RKO (cell line): ENCODE results near the gene ABCC3.

Source experiments
- DNase-seq: peaks from one replicate; pipeline ENCODE4 v3.0.0-alpha.2; 2016; ENCODE audit warnings: low spot score

The ABCC3 gene

GRCh38 chr17:50604513-50604912 lies 30.2 kb upstream of the ABCC3 start:
- DNase-seq: no peak

GRCh38 chr17:50605429-50605828 lies 29.3 kb upstream of the ABCC3 start:
- DNase-seq: no peak

GRCh38 chr17:50607522-50608175 lies 27.0 kb upstream of the ABCC3 start:
- no peak for DNase-seq

GRCh38 chr17:50608700-50609379 lies 25.8 kb upstream of the ABCC3 start:
- no peak for DNase-seq

- DNase-seq: no peak
Measured at GRCh38 chr17:50609380-50610074, 25.2 kb upstream of the ABCC3 start.

- DNase-seq: no peak
Measured at GRCh38 chr17:50611634-50612033, 23.0 kb upstream of the ABCC3 start.

GRCh38 chr17:50612281-50612680 lies 22.4 kb upstream of the ABCC3 start:
- no peak for DNase-seq

- no peak for DNase-seq
Measured at GRCh38 chr17:50613007-50613992, 21.4 kb upstream of the ABCC3 start.

- DNase-seq: no peak
Measured at GRCh38 chr17:50614471-50615051, 20.1 kb upstream of the ABCC3 start.

GRCh38 chr17:50615828-50616227 lies 18.9 kb upstream of the ABCC3 start:
- no peak for DNase-seq

- no peak for DNase-seq
Measured at GRCh38 chr17:50618300-50618699, 16.4 kb upstream of the ABCC3 start.

- DNase-seq: no peak
Measured at GRCh38 chr17:50618941-50619340, 15.7 kb upstream of the ABCC3 start.

- no peak for DNase-seq
Measured at GRCh38 chr17:50619489-50619888, 15.2 kb upstream of the ABCC3 start.

- DNase-seq: no peak
Measured at GRCh38 chr17:50620237-50620636, 14.4 kb upstream of the ABCC3 start.

- no peak for DNase-seq
Measured at GRCh38 chr17:50620858-50621257, 13.8 kb upstream of the ABCC3 start.

- DNase-seq: no peak
Measured at GRCh38 chr17:50621574-50622031, 13.1 kb upstream of the ABCC3 start.

- no peak for DNase-seq
Measured at GRCh38 chr17:50624321-50624934, 10.3 kb upstream of the ABCC3 start.

GRCh38 chr17:50625032-50625871 lies 9.4 kb upstream of the ABCC3 start:
- no peak for DNase-seq

GRCh38 chr17:50626037-50626574 lies 8.6 kb upstream of the ABCC3 start:
- DNase-seq: peak; percentile 75
